HCT116 (cell line): ENCODE data around the gene C3AR1. TPM values are rescaled to one million over a fixed set of nuclear protein-coding genes. Genes with fewer than 3 reads are reported as not detected.

ENCODE experiments used
- ATAC-seq: fragments of 200-7000 bp; cut with Tn5 transposase; 2 replicates; pipeline ENCODE4 v1.9.1; 2020; ENCODE audit warnings: mild to moderate bottlenecking, moderate library complexity
- BruUV-seq: library from RNA; stranded (reverse); fragments of 400-500 nt; replicated peaks from 2 replicates; lab custom pipeline; 2021; lab: Mats Ljungman, UMichigan
- CTCF ChIA-PET: fragments of 300-600 bp; sonication (Branson Sonifier 250); formaldehyde crosslinking; loops from one replicate; lab custom pipeline; 2021; ENCODE audit warnings: antibody characterized with exemption; lab: Charles Lee
- POLR2A ChIA-PET: fragments of 300-600, 350-600 bp; sonication (Branson Sonifier 250); formaldehyde crosslinking; loops from one replicate; lab custom pipeline; 2021; ENCODE audit warnings: antibody characterized with exemption; lab: Charles Lee
- RAD21 ChIA-PET, 2 experiments: fragments of 300-600 bp; sonication (Branson Sonifier 250); formaldehyde crosslinking; loops; one replicate each; lab custom pipeline; 2023; ENCODE audit warnings: low total read pairs in 2 of 2; ENCODE audit not compliant: uncharacterized antibody in 2 of 2, unreplicated experiment in 2 of 2, low non-redundant PET in 1 of 2; lab: Charles Lee
- DNase-seq: peaks from one replicate; pipeline ENCODE4 v3.0.0-alpha.2; 2010; ENCODE audit warnings: low read depth, low spot score
- H2AFZ ChIP-seq: fragments of 200-600 bp; shearing (Covaris generic), sonication (generic); 2 replicates; pipeline ENCODE4 v1.6.1; 2017; ENCODE audit warnings: low read depth, mixed run types, mixed read lengths, antibody characterized with exemption, low read length; ENCODE audit not compliant: poor library complexity, severe bottlenecking
- H3K27ac ChIP-seq: 2 replicates; pipeline ENCODE4 v1.5.1; 2012; ENCODE audit warnings: low read depth, low read length
- H3K27me3 ChIP-seq: fragments of 200-600 bp; sonication (generic); 2 replicates; pipeline ENCODE4 v1.6.1; 2016; ENCODE audit warnings: mixed run types, low read length, mixed read lengths; ENCODE audit not compliant: insufficient read depth
- H3K36me3 ChIP-seq, 2 experiments: fragments of 200-500 bp in 1 of 2; fragments of 200-600 bp in 1 of 2; sonication (Bioruptor generic) in 1 of 2; sonication (generic) in 1 of 2; 2 replicates each; pipeline versions ENCODE4 v1.5.1 to v1.6.1; 2014 to 2016; ENCODE audit warnings: low read length in 2 of 2, inconsistent platforms in 1 of 2, mixed read lengths in 1 of 2, mixed run types in 1 of 2; ENCODE audit not compliant: insufficient read depth in 2 of 2, control insufficient read depth in 1 of 2
- H3K4me1 ChIP-seq, 2 experiments: fragments of 200-600 bp in 1 of 2; sonication (generic) in 1 of 2; 2 replicates each; pipeline versions ENCODE4 v1.5.1 to v1.6.1; 2012 to 2017; ENCODE audit warnings: low read length in 2 of 2, inconsistent platforms in 1 of 2, mild to moderate bottlenecking in 1 of 2, mixed read lengths in 1 of 2, mixed run types in 1 of 2, moderate library complexity in 1 of 2; ENCODE audit not compliant: insufficient read depth in 2 of 2, control insufficient read depth in 1 of 2
- H3K4me2 ChIP-seq: fragments of 200-600 bp; sonication (generic); 2 replicates; pipeline ENCODE4 v1.6.1; 2017; ENCODE audit warnings: mixed run types, low read length, mixed read lengths
- H3K4me3 ChIP-seq, 2 experiments: fragments of 200-600 bp in 1 of 2; sonication (generic) in 1 of 2; replicated peaks in 1 of 2; 2 replicates each; pipeline ENCODE4 v1.5.1; 2011 to 2016; ENCODE audit warnings: low read length in 2 of 2, control low read depth in 1 of 2, low read depth in 1 of 2, mild to moderate bottlenecking in 1 of 2, mixed read lengths in 1 of 2, mixed run types in 1 of 2
- H3K79me2 ChIP-seq: fragments of 200-600 bp; sonication (generic); 2 replicates; pipeline ENCODE4 v1.6.1; 2017; ENCODE audit warnings: mild to moderate bottlenecking, mixed run types, low read length, moderate library complexity, mixed read lengths; ENCODE audit not compliant: insufficient read depth
- H3K9ac ChIP-seq: fragments of 200-600 bp; sonication (generic); 2 replicates; pipeline ENCODE4 v1.6.1; 2016; ENCODE audit warnings: low read length, mixed read lengths
- H3K9me2 ChIP-seq: fragments of 200-600 bp; sonication (generic), shearing (Covaris generic); 2 replicates; pipeline ENCODE4 v1.6.1; 2017; ENCODE audit warnings: mixed run types, mild to moderate bottlenecking, moderate library complexity; ENCODE audit not compliant: insufficient read depth
- H3K9me3 ChIP-seq, 2 experiments: fragments of 200-500 bp in 1 of 2; fragments of 200-600 bp in 1 of 2; sonication (Bioruptor generic) in 1 of 2; sonication (generic) in 1 of 2; 2 replicates each; pipeline ENCODE4 v1.6.1; 2014 to 2017; ENCODE audit warnings: low read length in 2 of 2, mixed read lengths in 2 of 2, inconsistent platforms in 1 of 2, low read depth in 1 of 2, mild to moderate bottlenecking in 1 of 2, mixed run types in 1 of 2, moderate library complexity in 1 of 2; ENCODE audit not compliant: control insufficient read depth in 1 of 2, insufficient read depth in 1 of 2
- H4K20me1 ChIP-seq: fragments of 200-600 bp; sonication (generic), shearing (Covaris generic); 2 replicates; pipeline ENCODE4 v1.6.1; 2017; ENCODE audit warnings: mixed run types, mild to moderate bottlenecking, moderate library complexity; ENCODE audit not compliant: insufficient read depth
- ATF3 ChIP-seq: IDR thresholded peaks from 2 replicates; pipeline ENCODE4 v1.6.1; 2012
- CBX3 ChIP-seq: IDR thresholded peaks from 2 replicates; pipeline ENCODE4 v1.6.1; 2012; ENCODE audit warnings: low read depth
- CEBPB ChIP-seq: IDR thresholded peaks from 2 replicates; pipeline ENCODE4 v1.6.1; 2012; ENCODE audit warnings: low read depth
- ELF1 ChIP-seq: IDR thresholded peaks from 2 replicates; pipeline ENCODE4 v1.6.1; 2012; ENCODE audit warnings: low read depth, borderline replicate concordance
- EZH2 ChIP-seq: fragments of 200-600 bp; sonication (generic); IDR thresholded peaks from 2 replicates; pipeline ENCODE4 v1.6.1; 2017; ENCODE audit warnings: antibody characterized with exemption, mixed run types
- EZH2phosphoT487 ChIP-seq: fragments of 200-600 bp; IDR thresholded peaks from 2 replicates; pipeline ENCODE4 v1.6.1; 2018; ENCODE audit warnings: antibody characterized with exemption, borderline replicate concordance
- MAX ChIP-seq: IDR thresholded peaks from 2 replicates; pipeline ENCODE4 v1.6.1; 2012
- POLR2AphosphoS5 ChIP-seq: IDR thresholded peaks from 2 replicates; pipeline ENCODE4 v1.6.1; 2011; ENCODE audit warnings: mild to moderate bottlenecking, low read depth, low read length, moderate library complexity
- REST ChIP-seq: IDR thresholded peaks from 2 replicates; pipeline ENCODE4 v1.6.1; 2012; ENCODE audit warnings: low read depth
- TCF7L2 ChIP-seq: IDR thresholded peaks from 2 replicates; pipeline ENCODE4 v1.7.0; 2011; ENCODE audit warnings: borderline replicate concordance, inconsistent platforms; ENCODE audit not compliant: insufficient read depth, insufficient read length; ENCODE audit errors: extremely low read depth
- ZBTB33 ChIP-seq: IDR thresholded peaks from 2 replicates; pipeline ENCODE4 v1.6.1; 2011; ENCODE audit warnings: mild to moderate bottlenecking, low read length, moderate library complexity; ENCODE audit not compliant: insufficient replicate concordance; ENCODE audit errors: extremely low read depth
- intact Hi-C: fragments of 100-400 bp; cut with micrococcal nuclease; formaldehyde crosslinking; loops from 2 replicates; pipeline ENCODE4 v1.10.0; 2022
- total RNA-seq: library from RNA; stranded (reverse); gene quantifications from one replicate; pipeline ENCODE4 v1.2.1, GENCODE V29; 2021; ENCODE audit not compliant: unreplicated experiment

Gene C3AR1
- total RNA-seq, 1 experiment from 2014 or later, result not detected

DNA sequence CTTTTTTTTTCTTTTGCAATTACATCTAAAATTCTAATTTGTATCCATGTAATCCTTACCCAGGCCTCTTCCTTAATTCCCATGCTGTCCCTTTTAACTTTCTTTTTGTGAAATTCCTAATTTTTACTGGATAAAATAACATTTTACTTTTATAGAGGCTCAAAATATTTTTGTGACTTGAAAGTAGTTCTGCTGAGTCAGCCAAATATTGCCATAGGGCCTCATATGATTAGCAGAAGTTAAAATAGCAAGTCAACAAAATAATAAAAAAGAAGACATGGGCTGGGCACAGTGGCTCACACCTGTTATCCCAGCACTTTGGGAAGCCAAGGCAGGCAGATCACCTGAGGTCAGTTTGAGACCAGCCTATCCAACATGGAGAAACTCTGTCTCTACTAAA is 2.0 kb downstream of the C3AR1 start:
- Histone ChIP-seq H4K20me1 (no peaks in the 10 kb centered on the region), H3K79me2 (no peaks in the 10 kb centered on the region), H3K9me2 (no peaks in the 10 kb centered on the region), H3K9me3 (no peaks in the 10 kb centered on the region)
- no peak for DNase-seq
- TF ChIP-seq ELF1, result no peak
- no peak for TF ChIP-seq EZH2phosphoT487
- no peak for TF ChIP-seq POLR2AphosphoS5
- TF ChIP-seq MAX, result no peak
- TF ChIP-seq, all 23 proteins: peak for 0
- Histone ChIP-seq H3K4me2 (no peak overlapping the region), H3K4me1 (no peaks in the 10 kb centered on the region), H3K36me3 (no peaks in the 10 kb centered on the region), H3K4me3 (no peak overlapping the region), H3K27ac (no peak overlapping the region), H2AFZ (no peak overlapping the region), H3K9ac (no peak overlapping the region), H3K27me3 (no peaks in the 10 kb centered on the region)
- RAD21 ChIA-PET, result no interaction called here
- CTCF ChIA-PET, result no interaction called here
- no TSS peak for BruUV-seq
- POLR2A ChIA-PET, result no interaction called here
- no peak for ATAC-seq
- intact Hi-C loops, result no loop called here

DNA sequence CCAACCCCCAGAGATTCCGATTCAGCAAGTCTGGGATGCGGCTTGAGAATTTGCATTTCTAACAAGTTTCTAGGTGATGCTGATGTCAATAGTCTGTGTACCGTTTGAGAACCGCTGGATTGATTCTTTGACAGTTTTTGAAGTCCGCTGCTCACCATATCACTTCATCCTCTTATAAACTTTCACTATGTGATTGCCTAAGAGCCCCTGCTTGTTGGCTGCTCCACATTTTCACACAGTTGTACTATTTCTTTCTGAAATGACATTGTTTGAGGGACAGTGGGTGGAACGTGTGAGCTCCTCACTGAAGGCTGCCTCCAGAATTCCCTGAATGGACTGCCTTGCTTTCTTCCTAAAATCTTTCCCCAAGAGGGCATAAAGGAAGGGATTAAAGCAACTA is 7.7 kb downstream of the C3AR1 start:
- ChIA-PET POLR2A (no interaction called here), CTCF (interaction anchor here (1.4 kb wide), 1 partner anchor 13 kb away, joined by 4 read pairs; no protein-coding TSS in a partner anchor), RAD21 (no interaction called here)
- TF ChIP-seq ATF3 (no peak), TCF7L2 (no peak), EZH2 (no peak), CEBPB (no peak), POLR2AphosphoS5 (no peak), CBX3 (no peak), ZBTB33 (no peak), REST (no peak), ELF1 (no peak)
- Histone ChIP-seq H3K4me3 (no peak overlapping the region), H2AFZ (no peak overlapping the region), H3K36me3 (peaks cover 4 to 5% of the 10 kb centered on the region in 2 experiments; a peak in 1 of 4 replicates), H3K4me2 (no peak overlapping the region), H4K20me1 (no peaks in the 10 kb centered on the region), H3K79me2 (no peaks in the 10 kb centered on the region), H3K4me1 (no peaks in the 10 kb centered on the region), H3K9me2 (no peaks in the 10 kb centered on the region), H3K9ac (no peak overlapping the region), H3K27me3 (no peaks in the 10 kb centered on the region), H3K9me3 (no peaks in the 10 kb centered on the region), H3K27ac (no peak overlapping the region)
- DNase-seq (no peak), ATAC-seq (no peak)
- BruUV-seq, result no TSS peak
- intact Hi-C loops, result no loop called here
